AG09319 (cell line): ENCODE data around the gene FGFRL1.

Source experiments
- DNase-seq: peaks from one replicate; pipeline ENCODE4 v3.0.0-alpha.2; 2010; ENCODE audit warnings: low read depth; ENCODE audit errors: extremely low read depth
- TF ChIP-seq, protein P1 (sequence below): IDR thresholded peaks from 2 replicates; pipeline ENCODE4 v1.5.1; 2011; ENCODE audit warnings: low read depth, mild to moderate bottlenecking, inconsistent platforms, low read length, moderate library complexity

Gene FGFRL1

DNA sequence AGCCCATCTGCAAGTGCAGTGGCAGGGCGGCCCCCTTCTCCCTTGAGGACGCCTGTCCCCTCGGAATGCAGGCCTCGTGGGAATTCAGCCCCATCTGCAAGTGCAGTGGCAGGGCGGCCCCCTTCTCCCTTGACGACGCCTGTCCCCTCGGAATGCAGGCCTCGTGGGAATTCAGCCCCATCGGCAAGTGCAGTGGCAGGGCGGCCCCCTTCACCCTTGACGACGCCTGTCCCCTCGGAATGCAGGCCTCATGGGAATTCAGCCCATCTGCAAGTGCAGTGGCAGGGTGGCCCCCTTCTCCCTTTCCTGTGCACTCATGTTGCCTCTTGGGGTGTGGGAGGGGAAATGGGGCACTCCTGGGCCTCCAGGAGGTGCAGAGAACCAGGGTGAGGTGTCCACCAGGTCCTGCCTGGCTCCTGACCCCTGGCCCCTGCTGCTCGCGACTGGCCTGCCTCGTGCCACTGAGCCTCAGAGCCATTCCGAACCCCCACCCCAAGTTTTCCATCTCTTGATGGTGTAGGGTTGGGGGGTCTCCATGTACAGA lies 11.5 kb upstream of the FGFRL1 start:
- no peak for DNase-seq
- TF ChIP-seq, protein P1, sequence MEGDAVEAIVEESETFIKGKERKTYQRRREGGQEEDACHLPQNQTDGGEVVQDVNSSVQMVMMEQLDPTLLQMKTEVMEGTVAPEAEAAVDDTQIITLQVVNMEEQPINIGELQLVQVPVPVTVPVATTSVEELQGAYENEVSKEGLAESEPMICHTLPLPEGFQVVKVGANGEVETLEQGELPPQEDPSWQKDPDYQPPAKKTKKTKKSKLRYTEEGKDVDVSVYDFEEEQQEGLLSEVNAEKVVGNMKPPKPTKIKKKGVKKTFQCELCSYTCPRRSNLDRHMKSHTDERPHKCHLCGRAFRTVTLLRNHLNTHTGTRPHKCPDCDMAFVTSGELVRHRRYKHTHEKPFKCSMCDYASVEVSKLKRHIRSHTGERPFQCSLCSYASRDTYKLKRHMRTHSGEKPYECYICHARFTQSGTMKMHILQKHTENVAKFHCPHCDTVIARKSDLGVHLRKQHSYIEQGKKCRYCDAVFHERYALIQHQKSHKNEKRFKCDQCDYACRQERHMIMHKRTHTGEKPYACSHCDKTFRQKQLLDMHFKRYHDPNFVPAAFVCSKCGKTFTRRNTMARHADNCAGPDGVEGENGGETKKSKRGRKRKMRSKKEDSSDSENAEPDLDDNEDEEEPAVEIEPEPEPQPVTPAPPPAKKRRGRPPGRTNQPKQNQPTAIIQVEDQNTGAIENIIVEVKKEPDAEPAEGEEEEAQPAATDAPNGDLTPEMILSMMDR: no peak

DNA sequence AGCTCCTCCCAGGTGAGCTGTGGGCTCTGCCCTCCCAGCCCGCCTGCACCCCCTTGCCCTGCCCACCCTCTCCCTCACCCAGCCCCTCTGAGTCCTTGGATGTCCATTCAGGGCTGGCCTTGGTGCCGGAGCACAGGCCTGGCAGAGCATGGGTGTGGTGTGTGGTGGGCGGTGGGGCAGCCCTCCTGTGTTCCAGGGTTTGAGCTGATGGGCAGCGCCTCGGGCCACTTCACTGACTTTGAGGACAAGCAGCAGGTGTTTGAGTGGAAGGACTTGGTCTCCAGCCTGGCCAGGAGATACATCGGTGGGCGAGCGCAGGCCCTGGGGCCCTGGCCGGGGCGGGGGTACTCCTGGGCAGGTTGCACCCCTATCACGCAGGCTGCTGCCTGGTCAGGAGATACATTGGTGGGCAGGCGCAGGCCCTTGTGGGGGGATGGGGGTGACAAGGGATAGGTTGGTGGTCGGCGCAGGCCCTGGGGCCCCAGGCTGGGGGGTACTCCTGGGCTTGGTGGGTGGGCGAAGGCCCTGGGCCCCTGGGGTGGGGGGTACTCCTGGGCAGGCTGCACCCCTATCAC lies 10.7 kb upstream of the FGFRL1 start:
- TF ChIP-seq, protein P1: no peak
- no peak for DNase-seq

DNA sequence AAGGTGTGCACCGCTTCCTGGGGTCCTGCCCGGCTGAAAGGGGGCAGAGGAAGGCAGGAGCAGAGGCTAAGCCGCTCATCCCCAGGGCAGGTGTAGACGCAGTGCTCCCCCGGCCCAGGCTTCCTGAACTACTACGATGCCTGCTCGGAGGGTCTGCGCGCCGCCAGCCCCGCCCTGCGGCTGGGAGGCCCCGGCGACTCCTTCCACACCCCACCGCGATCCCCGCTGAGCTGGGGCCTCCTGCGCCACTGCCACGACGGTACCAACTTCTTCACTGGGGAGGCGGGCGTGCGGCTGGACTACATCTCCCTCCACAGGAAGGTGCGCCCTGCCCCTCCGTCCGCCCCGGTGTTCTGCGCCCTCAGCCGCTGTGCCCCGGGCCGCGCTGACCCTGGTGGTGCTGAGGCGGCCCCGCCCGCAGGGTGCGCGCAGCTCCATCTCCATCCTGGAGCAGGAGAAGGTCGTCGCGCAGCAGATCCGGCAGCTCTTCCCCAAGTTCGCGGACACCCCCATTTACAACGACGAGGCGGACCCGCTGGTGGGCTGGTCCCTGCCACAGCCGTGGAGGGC lies 9.8 kb upstream of the FGFRL1 start:
- TF ChIP-seq, protein P1: no peak
- no peak for DNase-seq

DNA sequence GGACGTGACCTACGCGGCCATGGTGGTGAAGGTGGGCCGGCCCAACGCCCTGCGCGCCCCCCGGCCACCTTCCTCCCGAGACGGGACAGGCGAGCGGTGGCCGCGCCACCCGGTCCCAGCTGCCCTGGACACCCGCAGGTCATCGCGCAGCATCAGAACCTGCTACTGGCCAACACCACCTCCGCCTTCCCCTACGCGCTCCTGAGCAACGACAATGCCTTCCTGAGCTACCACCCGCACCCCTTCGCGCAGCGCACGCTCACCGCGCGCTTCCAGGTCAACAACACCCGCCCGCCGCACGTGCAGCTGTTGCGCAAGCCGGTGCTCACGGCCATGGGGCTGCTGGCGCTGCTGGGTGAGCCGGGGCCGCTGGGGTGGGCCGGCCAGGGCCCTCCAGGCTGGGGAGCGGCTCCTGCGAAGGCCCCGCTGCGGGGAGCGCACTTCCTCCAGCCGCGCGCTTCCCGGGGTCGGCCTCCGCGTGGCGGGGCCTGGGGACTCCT lies 9.2 kb upstream of the FGFRL1 start:
- no peak for DNase-seq
- TF ChIP-seq, protein P1: no peak

DNA sequence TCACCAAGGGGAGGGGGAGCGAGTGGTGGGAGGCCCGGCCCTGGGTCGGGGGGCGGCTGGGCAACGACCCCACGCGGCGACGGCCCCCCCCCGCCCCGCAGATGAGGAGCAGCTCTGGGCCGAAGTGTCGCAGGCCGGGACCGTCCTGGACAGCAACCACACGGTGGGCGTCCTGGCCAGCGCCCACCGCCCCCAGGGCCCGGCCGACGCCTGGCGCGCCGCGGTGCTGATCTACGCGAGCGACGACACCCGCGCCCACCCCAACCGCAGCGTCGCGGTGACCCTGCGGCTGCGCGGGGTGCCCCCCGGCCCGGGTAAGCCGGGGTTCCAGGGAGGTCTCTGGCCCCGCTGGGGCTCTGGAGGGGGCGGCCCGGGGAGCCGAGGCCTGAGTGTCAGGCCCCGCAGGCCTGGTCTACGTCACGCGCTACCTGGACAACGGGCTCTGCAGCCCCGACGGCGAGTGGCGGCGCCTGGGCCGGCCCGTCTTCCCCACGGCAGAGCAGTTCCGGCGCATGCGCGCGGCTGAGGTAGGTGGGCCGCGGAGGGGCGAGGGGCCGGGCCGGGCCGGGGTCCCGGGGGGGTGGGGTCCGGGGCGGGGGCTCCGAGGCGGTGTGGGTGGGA lies 8.7 kb upstream of the FGFRL1 start:
- TF ChIP-seq, protein P1: no peak
- no peak for DNase-seq

DNA sequence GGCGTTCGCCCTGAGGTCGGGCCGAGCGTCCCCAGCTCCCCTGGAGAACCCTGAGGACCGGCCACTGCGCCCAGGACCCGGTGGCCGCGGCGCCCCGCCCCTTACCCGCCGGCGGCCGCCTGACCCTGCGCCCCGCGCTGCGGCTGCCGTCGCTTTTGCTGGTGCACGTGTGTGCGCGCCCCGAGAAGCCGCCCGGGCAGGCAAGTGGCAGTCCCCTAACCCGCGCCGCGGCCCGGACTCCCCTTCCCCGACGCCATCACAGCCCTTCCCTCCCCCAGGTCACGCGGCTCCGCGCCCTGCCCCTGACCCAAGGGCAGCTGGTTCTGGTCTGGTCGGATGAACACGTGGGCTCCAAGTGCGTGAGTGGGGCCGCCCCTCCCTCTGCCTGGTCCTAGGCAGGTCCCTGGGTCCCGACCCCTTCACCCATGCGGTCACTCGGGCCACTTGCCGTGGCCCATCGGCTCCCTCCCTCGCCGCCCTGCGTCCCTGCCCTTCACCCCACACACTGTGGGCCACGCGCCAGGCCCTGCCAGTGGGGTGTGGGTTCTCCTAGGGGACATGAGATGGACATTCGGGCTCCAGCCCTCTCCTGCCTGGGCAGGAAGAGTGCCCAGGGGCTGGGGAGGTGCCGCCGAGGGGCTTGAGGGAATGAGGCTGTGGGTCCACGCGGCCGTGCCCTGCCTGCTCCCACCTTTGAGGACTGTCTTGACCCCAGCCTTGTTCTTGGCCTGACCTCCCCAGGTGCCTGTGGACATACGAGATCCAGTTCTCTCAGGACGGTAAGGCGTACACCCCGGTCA lies 8.0 kb upstream of the FGFRL1 start:
- TF ChIP-seq, protein P1: no peak
- no peak for DNase-seq
